HepG2 (cell line): Measurements from ENCODE around the gene GAPDH. TPM values are rescaled to one million over a fixed set of nuclear protein-coding genes. Genes with fewer than 3 reads are reported as not detected.
A peak's percentile ranks its signal among the peaks of the same experiment; 100 is the strongest.

Experiments used
- ARHGAP35 ChIP-seq: sonication (generic); formaldehyde crosslinking; IDR thresholded peaks from 2 replicates; pipeline ENCODE4 v1.9.0; 2022; ENCODE audit warnings: mild to moderate bottlenecking, inconsistent platforms, moderate library complexity, missing genetic modification reagents, borderline replicate concordance
- BCLAF1 ChIP-seq: fragments of 450-650 bp; IDR thresholded peaks from 2 replicates; pipeline ENCODE4 v1.6.1; 2017; ENCODE audit warnings: mild to moderate bottlenecking
- GRHL1 ChIP-seq: sonication (generic); formaldehyde crosslinking; conservative IDR thresholded peaks from 2 replicates; pipeline ENCODE4 v1.8.0; 2022; ENCODE audit warnings: missing genetic modification reagents
- HDAC2 ChIP-seq: sonication (generic); formaldehyde crosslinking; IDR thresholded peaks from 2 replicates; pipeline ENCODE4 v1.4.0; 2020; ENCODE audit warnings: missing genetic modification reagents
- HINFP ChIP-seq: sonication (generic); formaldehyde crosslinking; IDR thresholded peaks from 2 replicates; pipeline ENCODE4 v1.4.0; 2020; ENCODE audit warnings: low read depth, mild to moderate bottlenecking, missing genetic modification reagents
- JUNB ChIP-seq: sonication (generic); formaldehyde crosslinking; IDR thresholded peaks from 2 replicates; pipeline ENCODE4 v1.8.0; 2022; ENCODE audit warnings: missing genetic modification reagents, mild to moderate bottlenecking, borderline replicate concordance
- KLF16 ChIP-seq, 2 experiments: sonication (generic) in 1 of 2; formaldehyde crosslinking in 1 of 2; IDR thresholded peaks; 2 replicates each; pipeline versions ENCODE4 v1.6.1 to v1.8.0; 2016 to 2023; ENCODE audit warnings: missing genetic modification reagents in 2 of 2, missing compliant biosample characterization in 1 of 2
- MEIS1 ChIP-seq: sonication (generic); formaldehyde crosslinking; IDR thresholded peaks from 2 replicates; pipeline ENCODE4 v1.9.0; 2021; ENCODE audit warnings: mild to moderate bottlenecking, missing genetic modification reagents, moderate library complexity, borderline replicate concordance
- MTF2 ChIP-seq: sonication (generic); formaldehyde crosslinking; IDR thresholded peaks from 2 replicates; pipeline ENCODE4 v1.5.0; 2020; ENCODE audit warnings: missing genetic modification reagents, borderline replicate concordance
- NKX3-1 ChIP-seq: sonication (generic); formaldehyde crosslinking; IDR thresholded peaks from 2 replicates; pipeline ENCODE4 v1.5.0; 2020; ENCODE audit warnings: missing genetic modification reagents
- NR2F6 ChIP-seq, 2 experiments: IDR thresholded peaks; 2 replicates each; pipeline ENCODE4 v1.6.1; 2016; ENCODE audit warnings: antibody characterized with exemption in 1 of 2, mild to moderate bottlenecking in 1 of 2
- RFXAP ChIP-seq: sonication (generic); formaldehyde crosslinking; IDR thresholded peaks from 2 replicates; pipeline ENCODE4 v1.4.0; 2020; ENCODE audit warnings: missing genetic modification reagents, borderline replicate concordance
- SNAPC5 ChIP-seq: sonication (generic); formaldehyde crosslinking; IDR thresholded peaks from 2 replicates; pipeline ENCODE4 v1.8.1; 2023; ENCODE audit warnings: mild to moderate bottlenecking, missing genetic modification reagents, borderline replicate concordance
- SRSF9 ChIP-seq: fragments of 200-400 bp; formaldehyde crosslinking; IDR thresholded peaks from 2 replicates; pipeline ENCODE4 v1.6.1; 2018; ENCODE audit warnings: borderline replicate concordance, mild to moderate bottlenecking, low read depth, low read length; ENCODE audit not compliant: insufficient read depth, poor library complexity, severe bottlenecking
- THYN1 ChIP-seq: sonication (generic); formaldehyde crosslinking; IDR thresholded peaks from 2 replicates; pipeline ENCODE4 v1.8.1; 2023; ENCODE audit warnings: low read depth, mild to moderate bottlenecking, moderate library complexity, missing genetic modification reagents, borderline replicate concordance
- XRCC5 ChIP-seq: fragments of 200-400 bp; formaldehyde crosslinking; optimal IDR thresholded peaks from 2 replicates; pipeline ENCODE3; 2017; ENCODE audit warnings: mild to moderate bottlenecking, low read length
- ZFY ChIP-seq: sonication (generic); formaldehyde crosslinking; IDR thresholded peaks from 2 replicates; pipeline ENCODE4 v1.4.0; 2020; ENCODE audit warnings: missing genetic modification reagents
- ZNF572 ChIP-seq: sonication (generic); formaldehyde crosslinking; IDR thresholded peaks from 2 replicates; pipeline ENCODE4 v1.5.1; 2020; ENCODE audit warnings: mild to moderate bottlenecking, missing genetic modification reagents
- ZNF776 ChIP-seq: sonication (generic); formaldehyde crosslinking; IDR thresholded peaks from 2 replicates; pipeline ENCODE4 v1.4.0; 2020; ENCODE audit warnings: mild to moderate bottlenecking, missing genetic modification reagents
- polyA plus RNA-seq, 8 experiments: library from polyadenylated mRNA; depleted of rRNA in 3 of 8; stranded (reverse) in 7 of 8; unstranded in 1 of 8; fragments of >200 nt; fragmentation: Illumina TruSeq in 4 of 8; extraction: Trizol in 4 of 8; gene quantifications; 2 replicates each; pipeline versions ENCODE4 v1.2.1 to v1.2.3, GENCODE V29; 2011 to 2016; ENCODE audit warnings: low read depth in 4 of 8, missing spikeins in 1 of 8, mixed read lengths in 1 of 8; ENCODE audit not compliant: insufficient read depth in 1 of 8
- total RNA-seq, 5 experiments: library from RNA; depleted of rRNA; stranded (reverse); fragments of >200 nt; fragmentation: Illumina TruSeq; extraction: Trizol; gene quantifications; 2 replicates each; pipeline ENCODE4 v1.2.3, GENCODE V29; 2016; ENCODE audit warnings: low read depth in 1 of 5

Gene GAPDH
- total and polyA plus RNA-seq, 2 of the 13 experiments (the other 11 are each of a cell fraction or from before 2014, with no cell fraction given): 3,038 to 12,722 TPM

GRCh38 chr12:6542209-6543009 lies 8.1 kb downstream of the GAPDH start (continued):
- peak; percentile 74 for TF ChIP-seq HDAC2 (CRISPR knock-in tag)
- no peak for TF ChIP-seq GRHL1 (CRISPR knock-in tag)
- 0 out of 2 replicates have a peak, but pooled peaks have one; percentile 11 for TF ChIP-seq MEIS1 (CRISPR knock-in tag)
- no peak for TF ChIP-seq JUNB (CRISPR knock-in tag)
- peak; percentile 56; the same call in 1 of the 2 replicates for TF ChIP-seq NKX3-1 (CRISPR knock-in tag)
- TF ChIP-seq KLF16 (CRISPR knock-in tag; IDR thresholded peaks at IDR 0.05): peak in 1 of 2 experiments; percentile 41; a peak in 1 of 4 replicates
- TF ChIP-seq ARHGAP35 (CRISPR knock-in tag): no peak
- no peak for TF ChIP-seq MTF2 (CRISPR knock-in tag)
- no peak; the same call in none of the 2 replicates for TF ChIP-seq RFXAP (CRISPR knock-in tag)
- TF ChIP-seq SNAPC5 (CRISPR knock-in tag): no peak
- TF ChIP-seq HINFP (CRISPR knock-in tag): no peak
- TF ChIP-seq NR2F6 (IDR thresholded peaks at IDR 0.05): peak; percentile 56
- peak; percentile 80 for TF ChIP-seq NR2F6 (CRISPR knock-in tag; IDR thresholded peaks at IDR 0.05)
- TF ChIP-seq ZNF572 (CRISPR knock-in tag): 0 out of 2 replicates have a peak, but pooled peaks have one; percentile 29
- peak; percentile 84 for TF ChIP-seq ZFY
- no peak for TF ChIP-seq BCLAF1
- no peak for TF ChIP-seq THYN1 (CRISPR knock-in tag)
- TF ChIP-seq XRCC5: peak; percentile 83
- no peak for TF ChIP-seq ZNF776 (CRISPR knock-in tag)
- TF ChIP-seq SRSF9: no peak
